Gastroesophageal sphincter (tissue), 3 donors: Measurements from ENCODE around the gene BRINP3.

ENCODE experiments used
- POLR2A ChIP-seq, 2 donors: fragments of 450-650 bp; IDR thresholded peaks; one replicate each; pipeline ENCODE4 v1.6.1; 2017; ENCODE audit warnings: antibody characterized with exemption in 2 of 2, mild to moderate bottlenecking in 2 of 2, moderate library complexity in 1 of 2
- POLR2AphosphoS5 ChIP-seq: sonication (generic); formaldehyde crosslinking; IDR thresholded peaks from one replicate; pipeline ENCODE4 v1.6.1; 2017; ENCODE audit warnings: antibody characterized with exemption
- TF ChIP-seq, protein P1 (sequence below), 4 experiments: fragments of 200-600 bp in 2 of 4; fragments of 450-650 bp in 2 of 4; sonication (generic) in 1 of 4; IDR thresholded peaks; one replicate each; pipeline ENCODE4 v1.5.1; 2017 to 2019; ENCODE audit warnings: antibody characterized with exemption in 4 of 4, mild to moderate bottlenecking in 2 of 4, moderate library complexity in 2 of 4

DNA sequence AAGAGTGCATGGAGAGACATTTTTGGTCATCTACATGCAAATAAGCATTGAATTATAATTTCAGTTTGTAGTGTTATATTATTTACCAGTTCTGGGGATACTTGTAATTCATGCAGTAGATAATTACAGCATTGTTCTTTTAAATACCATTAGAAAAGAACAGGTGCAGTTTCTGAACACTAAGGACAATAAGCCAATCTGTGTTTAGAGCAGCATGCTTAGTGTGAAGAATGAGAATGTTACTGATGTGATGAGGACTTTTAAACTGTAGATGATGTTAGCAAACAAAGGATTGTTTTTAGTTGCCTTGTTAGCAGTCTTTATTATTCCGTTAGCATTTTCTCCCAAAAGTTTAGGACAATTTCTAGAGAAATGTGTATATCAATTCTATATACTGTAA, 348.3 kb downstream of the BRINP3 start:
- no peak for TF ChIP-seq POLR2A (IDR thresholded peaks at IDR 0.05)
- TF ChIP-seq, protein P1, sequence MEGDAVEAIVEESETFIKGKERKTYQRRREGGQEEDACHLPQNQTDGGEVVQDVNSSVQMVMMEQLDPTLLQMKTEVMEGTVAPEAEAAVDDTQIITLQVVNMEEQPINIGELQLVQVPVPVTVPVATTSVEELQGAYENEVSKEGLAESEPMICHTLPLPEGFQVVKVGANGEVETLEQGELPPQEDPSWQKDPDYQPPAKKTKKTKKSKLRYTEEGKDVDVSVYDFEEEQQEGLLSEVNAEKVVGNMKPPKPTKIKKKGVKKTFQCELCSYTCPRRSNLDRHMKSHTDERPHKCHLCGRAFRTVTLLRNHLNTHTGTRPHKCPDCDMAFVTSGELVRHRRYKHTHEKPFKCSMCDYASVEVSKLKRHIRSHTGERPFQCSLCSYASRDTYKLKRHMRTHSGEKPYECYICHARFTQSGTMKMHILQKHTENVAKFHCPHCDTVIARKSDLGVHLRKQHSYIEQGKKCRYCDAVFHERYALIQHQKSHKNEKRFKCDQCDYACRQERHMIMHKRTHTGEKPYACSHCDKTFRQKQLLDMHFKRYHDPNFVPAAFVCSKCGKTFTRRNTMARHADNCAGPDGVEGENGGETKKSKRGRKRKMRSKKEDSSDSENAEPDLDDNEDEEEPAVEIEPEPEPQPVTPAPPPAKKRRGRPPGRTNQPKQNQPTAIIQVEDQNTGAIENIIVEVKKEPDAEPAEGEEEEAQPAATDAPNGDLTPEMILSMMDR (IDR thresholded peaks at IDR 0.05): no peak
- TF ChIP-seq POLR2AphosphoS5: no peak
